CD4-positive, alpha-beta T cell treated with Interleukin-6 at 100 ng/mL for 8 hours (primary cell): Measurements from ENCODE around the gene AOAH.
"Not testable (repeated sequence)": the region's sequence is repeated elsewhere in the genome, so short reads cannot be mapped to it uniquely, and the experiment has no call there.

Source experiments
- DNase-seq: peaks from one replicate; pipeline ENCODE4 v3.0.0-alpha.2; 2020; ENCODE audit warnings: mixed read lengths, low spot score

Gene AOAH

GRCh38 chr7:36469236-36469635 is 255.1 kb downstream of the AOAH start:
- DNase-seq: no peak

- no peak for DNase-seq
Observed at GRCh38 chr7:36468370-36469101, 255.8 kb downstream of the AOAH start.

GRCh38 chr7:36466001-36466400 is 258.3 kb downstream of the AOAH start:
- DNase-seq: not testable (repeated sequence)

GRCh38 chr7:36464271-36464670 is 260.0 kb downstream of the AOAH start:
- DNase-seq: no peak
